Left ventricle myocardium superior (tissue), 1 donor: ENCODE data around the gene AUTS2. TPM values are rescaled to one million over a fixed set of nuclear protein-coding genes. Genes with fewer than 3 reads are reported as not detected.

Source experiments
- ATAC-seq: fragments of 200-7000 bp; cut with Tn5 transposase; one replicate; pipeline ENCODE4 v1.9.1; 2020; ENCODE audit warnings: mild to moderate bottlenecking, moderate library complexity
- DNase-seq: peaks from one replicate; pipeline ENCODE4 v3.0.0-alpha.2; 2020
- intact Hi-C: fragments of 100-400 bp; cut with micrococcal nuclease; formaldehyde crosslinking; loops from one replicate; pipeline ENCODE4 v1.11.0; 2022
- total RNA-seq: library from RNA; stranded (reverse); fragmentation: NEBNext Ultra II Directional; extraction: Animal tissue kit (Norgen Biotek cat#: 25700); gene quantifications from one replicate; pipeline ENCODE4 v1.2.1, GENCODE V29; 2021
- donor health status: DM: no; HTN: yes; CAD: no; lungs with severe emphysema.

Gene AUTS2
- total RNA-seq, 1 donor from 2014 or later = 7.9 TPM

GRCh38 chr7:69963393-69963792 is 365.1 kb downstream of the AUTS2 start:
- no peak for ATAC-seq

GRCh38 chr7:69966766-69967591 is 368.7 kb downstream of the AUTS2 start:
- ATAC-seq (peak; percentile 90), DNase-seq (peak; percentile 47)
- intact Hi-C loops = no loop called here

More at GRCh38 chr7:69963393-69963792, 365.1 kb downstream of the AUTS2 start:
- no peak for DNase-seq
- intact Hi-C loops = no loop called here

GRCh38 chr7:69967689-69968450 is 369.6 kb downstream of the AUTS2 start:
- intact Hi-C loops = no loop called here
- peak; percentile 53 for ATAC-seq

GRCh38 chr7:69968969-69969556 is 370.8 kb downstream of the AUTS2 start:
- no peak for DNase-seq
- intact Hi-C loops = no loop called here

More at GRCh38 chr7:69967689-69968450, 369.6 kb downstream of the AUTS2 start:
- no peak for DNase-seq

GRCh38 chr7:69981646-69982045 is 383.4 kb downstream of the AUTS2 start:
- no peak for DNase-seq
- ATAC-seq = no peak
- intact Hi-C loops = no loop called here

More at GRCh38 chr7:69968969-69969556, 370.8 kb downstream of the AUTS2 start:
- no peak for ATAC-seq

GRCh38 chr7:69982197-69982596 is 383.9 kb downstream of the AUTS2 start:
- intact Hi-C loops = no loop called here
- DNase-seq (no peak), ATAC-seq (peak; percentile 76)

- DNase-seq (no peak), ATAC-seq (no peak)
- intact Hi-C loops = no loop called here
Observed at GRCh38 chr7:69989551-69989950, 391.3 kb downstream of the AUTS2 start.

GRCh38 chr7:69992938-69993337 is 394.7 kb downstream of the AUTS2 start:
- ATAC-seq (no peak), DNase-seq (no peak)
- intact Hi-C loops = no loop called here

GRCh38 chr7:69994218-69994617 is 395.9 kb downstream of the AUTS2 start:
- DNase-seq (no peak), ATAC-seq (no peak)
- intact Hi-C loops = no loop called here

GRCh38 chr7:69994886-69995542 is 396.7 kb downstream of the AUTS2 start:
- no peak for ATAC-seq
- intact Hi-C loops = no loop called here
- no peak for DNase-seq

GRCh38 chr7:69996121-69996520 is 397.8 kb downstream of the AUTS2 start:
- DNase-seq (no peak), ATAC-seq (peak; percentile 41)
- intact Hi-C loops = no loop called here

GRCh38 chr7:70000737-70001348 is 402.6 kb downstream of the AUTS2 start:
- ATAC-seq = peak; percentile 61
- intact Hi-C loops = no loop called here
- DNase-seq = no peak

- no peak for ATAC-seq
- DNase-seq = no peak
- intact Hi-C loops = no loop called here
Observed at GRCh38 chr7:70005480-70005879, 407.2 kb downstream of the AUTS2 start.

GRCh38 chr7:70005891-70006260 is 407.6 kb downstream of the AUTS2 start:
- no peak for ATAC-seq
- DNase-seq = no peak
- intact Hi-C loops = no loop called here

- ATAC-seq (peak; percentile 48), DNase-seq (no peak)
- intact Hi-C loops = no loop called here
Observed at GRCh38 chr7:70006261-70006920, 408.1 kb downstream of the AUTS2 start.

GRCh38 chr7:70008466-70008865 is 410.2 kb downstream of the AUTS2 start:
- intact Hi-C loops = no loop called here
- no peak for ATAC-seq
- no peak for DNase-seq

- no peak for DNase-seq
Observed at GRCh38 chr7:70014472-70015177, 416.4 kb downstream of the AUTS2 start.

GRCh38 chr7:70015353-70015752 is 417.1 kb downstream of the AUTS2 start:
- intact Hi-C loops = no loop called here
- ATAC-seq = no peak
- DNase-seq = no peak

More at GRCh38 chr7:70014472-70015177, 416.4 kb downstream of the AUTS2 start:
- ATAC-seq = no peak
- intact Hi-C loops = no loop called here
